ENCODE measurements around the gene PREX1. TPM values are rescaled to one million over a fixed set of nuclear protein-coding genes. Genes with fewer than 3 reads are reported as not detected.

The PREX1 gene
- total and polyA plus RNA-seq, 2 donors (not counting 1 experiment from before 2014, with no cell fraction given) = 1.0 to 3.1 TPM

DNA sequence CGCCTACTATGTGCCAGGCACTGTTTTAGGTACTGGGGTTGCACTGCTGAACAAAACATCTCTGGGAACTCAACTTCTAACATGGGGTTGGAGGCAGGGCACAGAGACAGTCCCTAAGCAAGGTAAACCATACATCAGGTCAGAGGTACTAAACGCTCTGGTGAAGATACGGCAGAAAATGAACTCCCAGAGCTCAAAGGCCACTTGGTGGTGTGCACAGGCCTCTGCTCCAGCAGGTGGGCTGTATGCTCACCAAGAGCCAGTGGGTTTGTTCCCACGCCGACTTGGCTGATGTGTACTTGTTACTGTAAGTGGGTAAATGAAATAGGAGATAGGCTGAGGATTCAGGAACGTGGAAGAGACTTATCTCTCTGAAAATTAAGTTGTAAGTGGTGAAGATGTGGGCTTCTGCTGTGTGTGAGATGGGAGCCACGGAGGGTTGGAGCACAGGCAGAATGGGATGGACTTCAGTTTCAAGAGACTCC is 133.4 kb downstream of the PREX1 start:
- Histone ChIP-seq H3K27ac (ENCODE audit: insufficient read depth, low read length) (no peak overlapping the region), H3K4me3 (replicated peaks in 1 of 4; ENCODE audit: control extremely low read depth in 1 of 4, insufficient read depth in 1 of 4, low read depth in 3 of 4, low read length in 4 of 4) (no peak overlapping the region), H3K27me3 (ENCODE audit: control insufficient read depth, insufficient read depth, low read length) (no peaks in the 10 kb centered on the region), H3K9me3 (ENCODE audit: control insufficient read depth, insufficient read depth, low read depth, low read length) (no peaks in the 10 kb centered on the region), H3K4me1 (ENCODE audit: control insufficient read depth, extremely low read depth, insufficient read depth, low read length) (peaks cover 9% of the 10 kb centered on the region), H3K4me2 (ENCODE audit: extremely low read depth, insufficient read depth, low read length) (no peak overlapping the region), H3K9ac (ENCODE audit: insufficient read depth, low read length) (no peak overlapping the region), H2AFZ (ENCODE audit: low read length) (no peak overlapping the region), H3K79me2 (ENCODE audit: control insufficient read depth, insufficient read depth, low read length) (no peaks in the 10 kb centered on the region), H3K36me3 (ENCODE audit: control insufficient read depth, insufficient read depth, low read length) (no peaks in the 10 kb centered on the region), H4K20me1 (ENCODE audit: control insufficient read depth, extremely low read depth, insufficient read depth, low read length) (no peaks in the 10 kb centered on the region)
- no peak for TF ChIP-seq EZH2 (IDR thresholded peaks at IDR 0.05; ENCODE audit: low read length, missing control alignments)
- TF ChIP-seq, protein P1, sequence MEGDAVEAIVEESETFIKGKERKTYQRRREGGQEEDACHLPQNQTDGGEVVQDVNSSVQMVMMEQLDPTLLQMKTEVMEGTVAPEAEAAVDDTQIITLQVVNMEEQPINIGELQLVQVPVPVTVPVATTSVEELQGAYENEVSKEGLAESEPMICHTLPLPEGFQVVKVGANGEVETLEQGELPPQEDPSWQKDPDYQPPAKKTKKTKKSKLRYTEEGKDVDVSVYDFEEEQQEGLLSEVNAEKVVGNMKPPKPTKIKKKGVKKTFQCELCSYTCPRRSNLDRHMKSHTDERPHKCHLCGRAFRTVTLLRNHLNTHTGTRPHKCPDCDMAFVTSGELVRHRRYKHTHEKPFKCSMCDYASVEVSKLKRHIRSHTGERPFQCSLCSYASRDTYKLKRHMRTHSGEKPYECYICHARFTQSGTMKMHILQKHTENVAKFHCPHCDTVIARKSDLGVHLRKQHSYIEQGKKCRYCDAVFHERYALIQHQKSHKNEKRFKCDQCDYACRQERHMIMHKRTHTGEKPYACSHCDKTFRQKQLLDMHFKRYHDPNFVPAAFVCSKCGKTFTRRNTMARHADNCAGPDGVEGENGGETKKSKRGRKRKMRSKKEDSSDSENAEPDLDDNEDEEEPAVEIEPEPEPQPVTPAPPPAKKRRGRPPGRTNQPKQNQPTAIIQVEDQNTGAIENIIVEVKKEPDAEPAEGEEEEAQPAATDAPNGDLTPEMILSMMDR (conservative IDR thresholded peaks at IDR 0.05 in 1 of 2, IDR thresholded peaks at IDR 0.05 in 1 of 2; ENCODE audit: low read depth in 1 of 2, low read length in 2 of 2) = no peak
- DNase-seq (ENCODE audit: low read depth in 2 of 2) = no peak

GRCh38 chr20:48691523-48691922 is 136.3 kb downstream of the PREX1 start:
- H3K79me2 ChIP-seq (ENCODE audit: control insufficient read depth, insufficient read depth, low read length) = no peaks in the 10 kb centered on the region
- TF ChIP-seq EZH2 (IDR thresholded peaks at IDR 0.05; ENCODE audit: low read length, missing control alignments) = no peak
- TF ChIP-seq, protein P1 (conservative IDR thresholded peaks at IDR 0.05 in 1 of 2, IDR thresholded peaks at IDR 0.05 in 1 of 2; ENCODE audit: low read depth in 1 of 2, low read length in 2 of 2) = no peak
- peak in 1 of 2 donors; percentile 80 for DNase-seq (ENCODE audit: low read depth in 2 of 2)

GRCh38 chr20:48690888-48691287 is 136.9 kb downstream of the PREX1 start:
- no peaks in the 10 kb centered on the region for H3K27me3 ChIP-seq (ENCODE audit: control insufficient read depth, insufficient read depth, low read length)
- H3K9me3 ChIP-seq (ENCODE audit: control insufficient read depth, insufficient read depth, low read depth, low read length) = no peaks in the 10 kb centered on the region
- no peaks in the 10 kb centered on the region for H3K36me3 ChIP-seq (ENCODE audit: control insufficient read depth, insufficient read depth, low read length)
- no peak overlapping the region for H3K4me3 ChIP-seq (replicated peaks in 1 of 4; ENCODE audit: control extremely low read depth in 1 of 4, insufficient read depth in 1 of 4, low read depth in 3 of 4, low read length in 4 of 4)
- no peaks in the 10 kb centered on the region for H3K79me2 ChIP-seq (ENCODE audit: control insufficient read depth, insufficient read depth, low read length)
- H4K20me1 ChIP-seq (ENCODE audit: control insufficient read depth, extremely low read depth, insufficient read depth, low read length) = no peaks in the 10 kb centered on the region
- peak overlapping the region; percentile 36 for H3K27ac ChIP-seq (ENCODE audit: insufficient read depth, low read length)
- no peak overlapping the region for H2AFZ ChIP-seq (ENCODE audit: low read length)
- DNase-seq (ENCODE audit: low read depth in 2 of 2) = peak; percentile 71 to 75
- peak overlapping the region; percentile 52 for H3K4me2 ChIP-seq (ENCODE audit: extremely low read depth, insufficient read depth, low read length)
- no peak for TF ChIP-seq EZH2 (IDR thresholded peaks at IDR 0.05; ENCODE audit: low read length, missing control alignments)
- TF ChIP-seq, protein P1 (conservative IDR thresholded peaks at IDR 0.05 in 1 of 2, IDR thresholded peaks at IDR 0.05 in 1 of 2; ENCODE audit: low read depth in 1 of 2, low read length in 2 of 2) = no peak
- peaks cover 8% of the 10 kb centered on the region for H3K4me1 ChIP-seq (ENCODE audit: control insufficient read depth, extremely low read depth, insufficient read depth, low read length)
- H3K9ac ChIP-seq (ENCODE audit: insufficient read depth, low read length) = no peak overlapping the region

More at GRCh38 chr20:48691523-48691922, 136.3 kb downstream of the PREX1 start:
- Histone ChIP-seq H4K20me1 (ENCODE audit: control insufficient read depth, extremely low read depth, insufficient read depth, low read length) (no peaks in the 10 kb centered on the region), H3K4me3 (replicated peaks in 1 of 4; ENCODE audit: control extremely low read depth in 1 of 4, insufficient read depth in 1 of 4, low read depth in 3 of 4, low read length in 4 of 4) (no peak overlapping the region), H3K9ac (ENCODE audit: insufficient read depth, low read length) (no peak overlapping the region), H2AFZ (ENCODE audit: low read length) (no peak overlapping the region), H3K4me1 (ENCODE audit: control insufficient read depth, extremely low read depth, insufficient read depth, low read length) (peaks cover 5% of the 10 kb centered on the region), H3K9me3 (ENCODE audit: control insufficient read depth, insufficient read depth, low read depth, low read length) (no peaks in the 10 kb centered on the region), H3K27me3 (ENCODE audit: control insufficient read depth, insufficient read depth, low read length) (no peaks in the 10 kb centered on the region), H3K36me3 (ENCODE audit: control insufficient read depth, insufficient read depth, low read length) (no peaks in the 10 kb centered on the region), H3K27ac (ENCODE audit: insufficient read depth, low read length) (peak overlapping the region; percentile 36), H3K4me2 (ENCODE audit: extremely low read depth, insufficient read depth, low read length) (peak overlapping the region; percentile 52)

All from fibroblast of lung (primary cell).